HEK293 (cell line): ENCODE measurements around the gene CYP11A1.

Experiments used
- CTCF ChIA-PET: fragments of 350-600 bp; formaldehyde crosslinking; extraction: SDS; loops from one replicate; lab custom pipeline; 2021; ENCODE audit warnings: antibody characterized with exemption; lab: Yijun Ruan, JAX
- POLR2A ChIA-PET: fragments of 300-600 bp; formaldehyde crosslinking; extraction: SDS; loops from one replicate; lab custom pipeline; 2020; ENCODE audit warnings: antibody characterized with exemption, inconsistent platforms; lab: Yijun Ruan, JAX
- H3K27ac ChIP-seq: fragments of 200-500 bp; sonication (Bioruptor generic); 2 replicates; pipeline ENCODE4 v1.5.1; 2014; ENCODE audit warnings: low read depth, low read length, control low read depth, inconsistent platforms; ENCODE audit errors: extremely low read depth
- H3K36me3 ChIP-seq, 2 experiments: fragments of 200-500 bp in 1 of 2; sonication (Bioruptor generic) in 1 of 2; 1 replicate in 1 of 2; 2 replicates in 1 of 2; pipeline ENCODE4 v1.5.1; 2014 to 2017; ENCODE audit warnings: inconsistent platforms in 2 of 2, low read length in 2 of 2; ENCODE audit not compliant: control insufficient read depth in 2 of 2, insufficient read depth in 1 of 2
- H3K4me1 ChIP-seq: fragments of 200-500 bp; sonication (Bioruptor generic); 2 replicates; pipeline ENCODE4 v1.5.1; 2014; ENCODE audit warnings: mild to moderate bottlenecking, low read length, inconsistent platforms; ENCODE audit not compliant: control insufficient read depth, insufficient read depth
- H3K4me3 ChIP-seq: 2 replicates; pipeline ENCODE4 v1.5.1; 2011; ENCODE audit warnings: low read depth, mild to moderate bottlenecking, control low read depth, low read length, moderate library complexity
- H3K9me3 ChIP-seq: fragments of 200-500 bp; sonication (Bioruptor generic); 2 replicates; pipeline ENCODE4 v1.5.1; 2014; ENCODE audit warnings: low read depth, low read length, inconsistent platforms; ENCODE audit not compliant: control insufficient read depth, insufficient read depth
- BCL11B ChIP-seq: fragments of 450-650 bp; formaldehyde crosslinking; IDR thresholded peaks from 2 replicates; pipeline ENCODE4 v1.5.1; 2016; ENCODE audit warnings: low read depth, missing biosample characterization, missing genetic modification characterization
- GLIS2 ChIP-seq: fragments of 450-650 bp; formaldehyde crosslinking; IDR thresholded peaks from 2 replicates; pipeline ENCODE4 v1.5.1; 2016; ENCODE audit warnings: missing biosample characterization, missing genetic modification characterization
- KLF16 ChIP-seq: fragments of 450-650 bp; formaldehyde crosslinking; IDR thresholded peaks from 2 replicates; pipeline ENCODE4 v1.5.1; 2017; ENCODE audit warnings: missing biosample characterization, missing genetic modification characterization
- RBAK ChIP-seq: fragments of 450-650 bp; formaldehyde crosslinking; IDR thresholded peaks from 2 replicates; pipeline ENCODE4 v1.5.1; 2016; ENCODE audit warnings: missing biosample characterization, missing genetic modification characterization
- ZBTB20 ChIP-seq: fragments of 450-650 bp; formaldehyde crosslinking; IDR thresholded peaks from 2 replicates; pipeline ENCODE4 v1.5.1; 2016; ENCODE audit warnings: missing biosample characterization, missing genetic modification characterization
- ZBTB21 ChIP-seq: fragments of 450-650 bp; formaldehyde crosslinking; IDR thresholded peaks from 2 replicates; pipeline ENCODE4 v1.5.1; 2017; ENCODE audit warnings: missing biosample characterization, missing genetic modification characterization
- ZNF112 ChIP-seq: fragments of 450-650 bp; formaldehyde crosslinking; IDR thresholded peaks from 2 replicates; pipeline ENCODE4 v1.5.0; 2017; ENCODE audit warnings: missing biosample characterization, missing genetic modification characterization
- ZNF19 ChIP-seq: fragments of 450-650 bp; formaldehyde crosslinking; IDR thresholded peaks from 2 replicates; pipeline ENCODE4; 2016; ENCODE audit warnings: missing biosample characterization, missing genetic modification characterization, low read depth
- ZNF214 ChIP-seq: fragments of 450-650 bp; formaldehyde crosslinking; IDR thresholded peaks from 2 replicates; pipeline ENCODE4 v1.5.1; 2017; ENCODE audit warnings: missing biosample characterization, mild to moderate bottlenecking, missing genetic modification characterization, borderline replicate concordance
- ZNF223 ChIP-seq: fragments of 450-650 bp; formaldehyde crosslinking; IDR thresholded peaks from 2 replicates; pipeline ENCODE4 v1.5.1; 2016; ENCODE audit warnings: missing biosample characterization, missing genetic modification characterization
- ZNF423 ChIP-seq: fragments of 450-650 bp; formaldehyde crosslinking; IDR thresholded peaks from 2 replicates; pipeline ENCODE4 v1.5.1; 2016; ENCODE audit warnings: missing biosample characterization, missing genetic modification characterization
- ZNF433 ChIP-seq: fragments of 450-650 bp; formaldehyde crosslinking; IDR thresholded peaks from 2 replicates; pipeline ENCODE4 v1.5.1; 2016; ENCODE audit warnings: missing biosample characterization, missing genetic modification characterization, low read depth
- ZNF501 ChIP-seq: fragments of 450-650 bp; formaldehyde crosslinking; IDR thresholded peaks from 2 replicates; pipeline ENCODE4 v1.5.1; 2016; ENCODE audit warnings: missing biosample characterization, missing genetic modification characterization
- ZNF629 ChIP-seq: fragments of 450-650 bp; formaldehyde crosslinking; IDR thresholded peaks from 2 replicates; pipeline ENCODE4 v1.5.1; 2017; ENCODE audit warnings: missing biosample characterization, missing genetic modification characterization
- ZNF664 ChIP-seq: fragments of 450-650 bp; formaldehyde crosslinking; IDR thresholded peaks from 2 replicates; pipeline ENCODE4 v1.5.1; 2016; ENCODE audit warnings: missing biosample characterization, missing genetic modification characterization
- ZNF747 ChIP-seq: fragments of 450-650 bp; formaldehyde crosslinking; IDR thresholded peaks from 2 replicates; pipeline ENCODE4 v1.5.1; 2016; ENCODE audit warnings: missing biosample characterization, missing genetic modification characterization
- TF ChIP-seq, protein P1 (sequence below): fragments of 450-650 bp; formaldehyde crosslinking; IDR thresholded peaks from 2 replicates; pipeline ENCODE4 v1.5.1; 2016; ENCODE audit warnings: missing biosample characterization, missing genetic modification characterization, borderline replicate concordance
- TF ChIP-seq, protein P2 (sequence below): fragments of 450-650 bp; formaldehyde crosslinking; IDR thresholded peaks from 2 replicates; pipeline ENCODE4 v1.5.1; 2016; ENCODE audit warnings: missing biosample characterization, missing genetic modification characterization
- TF ChIP-seq, protein P3 (sequence below): fragments of 450-650 bp; formaldehyde crosslinking; IDR thresholded peaks from 2 replicates; pipeline ENCODE4 v1.5.1; 2017; ENCODE audit warnings: missing biosample characterization, mild to moderate bottlenecking, missing genetic modification characterization, moderate library complexity

Gene CYP11A1

DNA sequence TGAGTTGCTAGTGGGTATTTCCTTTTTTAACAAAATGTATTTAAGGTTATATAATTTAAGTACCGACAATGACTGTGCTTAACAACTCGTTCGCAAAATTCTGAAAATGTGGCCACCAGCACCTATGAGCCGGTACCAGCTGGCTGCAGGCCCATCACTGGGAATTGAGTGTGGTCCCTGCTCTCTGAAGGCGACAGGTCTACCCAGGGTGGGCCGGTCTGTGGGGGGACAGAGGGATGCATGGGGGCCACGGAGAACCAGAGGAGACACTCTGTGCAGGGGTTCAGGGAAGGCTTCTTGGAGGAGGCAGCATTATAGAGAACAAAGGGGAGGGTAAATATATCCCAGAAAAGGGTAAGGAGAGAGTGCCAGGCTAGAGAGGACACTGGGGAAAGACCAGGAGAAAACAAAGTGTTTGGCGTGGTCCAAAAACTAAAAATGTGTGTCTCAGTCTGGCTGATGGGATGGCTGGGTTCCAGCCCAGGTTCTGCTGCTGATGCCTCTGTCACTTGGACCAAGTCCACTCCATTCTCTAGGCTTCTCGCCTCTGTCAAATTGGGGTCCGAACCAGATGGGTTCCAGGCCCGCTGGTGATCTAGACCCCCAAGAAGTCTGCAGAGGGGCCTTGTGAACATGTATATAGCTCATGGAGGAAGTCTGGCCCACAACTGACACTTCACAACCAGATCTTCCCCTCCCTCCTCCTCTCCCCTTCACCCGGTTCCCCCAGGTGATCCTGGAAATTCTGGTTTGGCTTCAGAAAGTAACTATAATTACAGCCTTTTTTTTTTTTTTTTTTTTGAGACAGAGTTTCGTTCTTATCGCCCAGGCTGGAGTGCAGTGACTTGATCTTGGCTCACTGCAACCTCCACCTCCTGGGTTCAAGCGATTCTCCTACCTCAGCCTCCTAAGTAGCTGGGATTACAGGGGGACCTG, 10.7 kb upstream of the CYP11A1 start:
- ChIA-PET POLR2A (interaction anchor here (0.9 kb wide), 1 partner anchor 163 kb away, joined by 5 read pairs; the partner anchor contains the start of gene ARID3B), CTCF (interaction anchor here (0.6 to 25.1 kb wide), 10 partner anchors 44 to 585 kb away, joined by 3 to 768 read pairs (median 4); partner anchors contain the start of gene SEMA7A)
- H3K4me3 ChIP-seq = no peak overlapping the region
- no peaks in the 10 kb centered on the region for H3K36me3 ChIP-seq
- H3K9me3 ChIP-seq = no peaks in the 10 kb centered on the region
- no peak for TF ChIP-seq ZNF423 (tag by site-specific recombination)
- no peak for TF ChIP-seq ZNF223 (tag by site-specific recombination)
- TF ChIP-seq KLF16 = no peak
- no peak for TF ChIP-seq ZNF112 (tag by site-specific recombination)
- TF ChIP-seq ZNF433 (tag by site-specific recombination) = no peak
- TF ChIP-seq RBAK = no peak
- TF ChIP-seq BCL11B (tag by site-specific recombination) = no peak
- no peak for TF ChIP-seq ZNF19 (tag by site-specific recombination)
- TF ChIP-seq, protein P1, sequence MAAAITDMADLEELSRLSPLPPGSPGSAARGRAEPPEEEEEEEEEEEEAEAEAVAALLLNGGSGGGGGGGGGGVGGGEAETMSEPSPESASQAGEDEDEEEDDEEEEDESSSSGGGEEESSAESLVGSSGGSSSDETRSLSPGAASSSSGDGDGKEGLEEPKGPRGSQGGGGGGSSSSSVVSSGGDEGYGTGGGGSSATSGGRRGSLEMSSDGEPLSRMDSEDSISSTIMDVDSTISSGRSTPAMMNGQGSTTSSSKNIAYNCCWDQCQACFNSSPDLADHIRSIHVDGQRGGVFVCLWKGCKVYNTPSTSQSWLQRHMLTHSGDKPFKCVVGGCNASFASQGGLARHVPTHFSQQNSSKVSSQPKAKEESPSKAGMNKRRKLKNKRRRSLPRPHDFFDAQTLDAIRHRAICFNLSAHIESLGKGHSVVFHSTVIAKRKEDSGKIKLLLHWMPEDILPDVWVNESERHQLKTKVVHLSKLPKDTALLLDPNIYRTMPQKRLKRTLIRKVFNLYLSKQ (tag by site-specific recombination) = no peak
- TF ChIP-seq, protein P2, sequence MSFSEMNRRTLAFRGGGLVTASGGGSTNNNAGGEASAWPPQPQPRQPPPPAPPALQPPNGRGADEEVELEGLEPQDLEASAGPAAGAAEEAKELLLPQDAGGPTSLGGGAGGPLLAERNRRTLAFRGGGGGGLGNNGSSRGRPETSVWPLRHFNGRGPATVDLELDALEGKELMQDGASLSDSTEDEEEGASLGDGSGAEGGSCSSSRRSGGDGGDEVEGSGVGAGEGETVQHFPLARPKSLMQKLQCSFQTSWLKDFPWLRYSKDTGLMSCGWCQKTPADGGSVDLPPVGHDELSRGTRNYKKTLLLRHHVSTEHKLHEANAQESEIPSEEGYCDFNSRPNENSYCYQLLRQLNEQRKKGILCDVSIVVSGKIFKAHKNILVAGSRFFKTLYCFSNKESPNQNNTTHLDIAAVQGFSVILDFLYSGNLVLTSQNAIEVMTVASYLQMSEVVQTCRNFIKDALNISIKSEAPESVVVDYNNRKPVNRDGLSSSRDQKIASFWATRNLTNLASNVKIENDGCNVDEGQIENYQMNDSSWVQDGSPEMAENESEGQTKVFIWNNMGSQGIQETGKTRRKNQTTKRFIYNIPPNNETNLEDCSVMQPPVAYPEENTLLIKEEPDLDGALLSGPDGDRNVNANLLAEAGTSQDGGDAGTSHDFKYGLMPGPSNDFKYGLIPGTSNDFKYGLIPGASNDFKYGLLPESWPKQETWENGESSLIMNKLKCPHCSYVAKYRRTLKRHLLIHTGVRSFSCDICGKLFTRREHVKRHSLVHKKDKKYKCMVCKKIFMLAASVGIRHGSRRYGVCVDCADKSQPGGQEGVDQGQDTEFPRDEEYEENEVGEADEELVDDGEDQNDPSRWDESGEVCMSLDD (tag by site-specific recombination) = no peak
- no peak for TF ChIP-seq ZNF501 (tag by site-specific recombination)
- no peak for TF ChIP-seq ZNF214 (tag by site-specific recombination)
- TF ChIP-seq ZBTB20 = no peak
- TF ChIP-seq ZNF747 (tag by site-specific recombination) = no peak
- TF ChIP-seq GLIS2 (tag by site-specific recombination) = no peak
- no peak for TF ChIP-seq ZBTB21 (tag by site-specific recombination)
- TF ChIP-seq ZNF664 (tag by site-specific recombination) = no peak
- TF ChIP-seq, protein P3, sequence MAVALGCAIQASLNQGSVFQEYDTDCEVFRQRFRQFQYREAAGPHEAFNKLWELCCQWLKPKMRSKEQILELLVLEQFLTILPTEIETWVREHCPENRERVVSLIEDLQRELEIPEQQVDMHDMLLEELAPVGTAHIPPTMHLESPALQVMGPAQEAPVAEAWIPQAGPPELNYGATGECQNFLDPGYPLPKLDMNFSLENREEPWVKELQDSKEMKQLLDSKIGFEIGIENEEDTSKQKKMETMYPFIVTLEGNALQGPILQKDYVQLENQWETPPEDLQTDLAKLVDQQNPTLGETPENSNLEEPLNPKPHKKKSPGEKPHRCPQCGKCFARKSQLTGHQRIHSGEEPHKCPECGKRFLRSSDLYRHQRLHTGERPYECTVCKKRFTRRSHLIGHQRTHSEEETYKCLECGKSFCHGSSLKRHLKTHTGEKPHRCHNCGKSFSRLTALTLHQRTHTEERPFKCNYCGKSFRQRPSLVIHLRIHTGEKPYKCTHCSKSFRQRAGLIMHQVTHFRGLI (tag by site-specific recombination) = no peak
- no peak for TF ChIP-seq ZNF629
- no peak overlapping the region for H3K27ac ChIP-seq
- peaks cover 9% of the 10 kb centered on the region for H3K4me1 ChIP-seq
